Neural cell (in vitro differentiated cells): ENCODE measurements around the gene D2HGDH. TPM values are rescaled to one million over a fixed set of nuclear protein-coding genes. Genes with fewer than 3 reads are reported as not detected.

Source experiments
- H2AFZ ChIP-seq: fragments of 200-600, 300-800 bp; sonication (generic), shearing (Covaris generic); 2 replicates; pipeline ENCODE4 v1.6.0; 2014; ENCODE audit warnings: low read depth, mild to moderate bottlenecking, antibody characterized with exemption, low read length, moderate library complexity
- H3F3A ChIP-seq: fragments of 200-600 bp; shearing (Covaris generic); 2 replicates; pipeline ENCODE4 v1.6.1; 2016; ENCODE audit warnings: mild to moderate bottlenecking, moderate library complexity, mixed read lengths, antibody characterized with exemption, low read length; ENCODE audit not compliant: insufficient read depth, poor library complexity, severe bottlenecking
- H3K27ac ChIP-seq: fragments of 200-600, 300-800 bp; sonication (generic), shearing (Covaris generic); 2 replicates; pipeline ENCODE4 v1.5.1; 2014; ENCODE audit warnings: mild to moderate bottlenecking, low read length, moderate library complexity
- H3K27me3 ChIP-seq: fragments of 300-800, 200-600 bp; sonication (generic), shearing (Covaris generic); 2 replicates; pipeline ENCODE4 v1.6.0; 2014; ENCODE audit warnings: mild to moderate bottlenecking, low read depth, low read length, moderate library complexity; ENCODE audit not compliant: insufficient read depth
- H3K36me3 ChIP-seq: fragments of 300-800, 200-600 bp; sonication (generic), shearing (Covaris generic); 2 replicates; pipeline ENCODE4 v1.5.1; 2014; ENCODE audit warnings: mild to moderate bottlenecking, antibody characterized with exemption, low read length, moderate library complexity; ENCODE audit not compliant: insufficient read depth
- H3K4me2 ChIP-seq: fragments of 300-800, 200-600 bp; sonication (generic), shearing (Covaris generic); 2 replicates; pipeline ENCODE4 v1.6.0; 2014; ENCODE audit warnings: mild to moderate bottlenecking, low read length
- H3K4me3 ChIP-seq: fragments of 300-800, 200-600 bp; sonication (generic), shearing (Covaris generic); 2 replicates; pipeline ENCODE4 v1.5.1; 2014; ENCODE audit warnings: mild to moderate bottlenecking, low read length, moderate library complexity
- H3K79me2 ChIP-seq: fragments of 200-600 bp; shearing (Covaris generic); replicated peaks from 2 replicates; pipeline ENCODE4 v1.6.0; 2014; ENCODE audit warnings: mild to moderate bottlenecking, low read length, moderate library complexity; ENCODE audit not compliant: insufficient read depth
- H3K9ac ChIP-seq: fragments of 300-800, 200-600 bp; sonication (generic), shearing (Covaris generic); 2 replicates; pipeline ENCODE4 v1.6.1; 2016; ENCODE audit warnings: mild to moderate bottlenecking, low read length, mixed read lengths
- H3K9me2 ChIP-seq: fragments of 200-600 bp; shearing (Covaris generic); 2 replicates; pipeline ENCODE4 v1.6.1; 2016; ENCODE audit warnings: mild to moderate bottlenecking, low read length, mixed read lengths; ENCODE audit not compliant: insufficient read depth
- H3K9me3 ChIP-seq: fragments of 200-600, 300-800 bp; sonication (generic), shearing (Covaris generic); 2 replicates; pipeline ENCODE4 v1.6.1; 2016; ENCODE audit warnings: mild to moderate bottlenecking, mixed run types, low read length, moderate library complexity, mixed read lengths
- H4K20me1 ChIP-seq: fragments of 200-600 bp; shearing (Covaris generic); 2 replicates; pipeline ENCODE4 v1.6.1; 2016; ENCODE audit warnings: mild to moderate bottlenecking, mixed run types; ENCODE audit not compliant: insufficient read depth
- EP300 ChIP-seq: fragments of 450-650 bp; conservative IDR thresholded peaks from 2 replicates; pipeline ENCODE4 v1.6.1; 2014; ENCODE audit warnings: antibody characterized with exemption, mild to moderate bottlenecking, moderate library complexity; ENCODE audit not compliant: poor library complexity, severe bottlenecking
- EZH2 ChIP-seq: fragments of 200-600, 300-800 bp; shearing (Covaris generic), sonication (generic); IDR thresholded peaks from 2 replicates; pipeline ENCODE4 v1.6.1; 2014; ENCODE audit warnings: antibody characterized with exemption, low read length, borderline replicate concordance, mild to moderate bottlenecking; ENCODE audit not compliant: insufficient read depth, poor library complexity, severe bottlenecking
- MXI1 ChIP-seq: fragments of 450-650 bp; conservative IDR thresholded peaks from 2 replicates; pipeline ENCODE4 v1.6.1; 2014; ENCODE audit warnings: antibody characterized with exemption, mild to moderate bottlenecking; ENCODE audit not compliant: poor library complexity, severe bottlenecking
- POLR2AphosphoS5 ChIP-seq: IDR thresholded peaks from 2 replicates; pipeline ENCODE4 v1.6.1; 2012
- RAD21 ChIP-seq: fragments of 450-650 bp; conservative IDR thresholded peaks from 2 replicates; pipeline ENCODE4 v1.6.1; 2014; ENCODE audit warnings: antibody characterized with exemption, mild to moderate bottlenecking, moderate library complexity
- REST ChIP-seq: IDR thresholded peaks from 2 replicates; pipeline ENCODE4 v1.6.1; 2012; ENCODE audit warnings: borderline replicate concordance
- SMC3 ChIP-seq: fragments of 450-650 bp; conservative IDR thresholded peaks from 2 replicates; pipeline ENCODE4 v1.6.1; 2014; ENCODE audit warnings: antibody characterized with exemption, mild to moderate bottlenecking, moderate library complexity; ENCODE audit not compliant: poor library complexity
- TAF1 ChIP-seq: IDR thresholded peaks from 2 replicates; pipeline ENCODE4 v1.6.1; 2012; ENCODE audit warnings: low read depth
- polyA plus RNA-seq: library from polyadenylated mRNA; depleted of rRNA; stranded (reverse); fragments of >200 nt; gene quantifications from 2 replicates; pipeline ENCODE4 v1.2.3, GENCODE V29; 2014
- TF ChIP-seq, protein P1 (sequence below): fragments of 450-650 bp; IDR thresholded peaks from 2 replicates; pipeline ENCODE4 v1.5.1; 2014; ENCODE audit warnings: antibody characterized with exemption, mild to moderate bottlenecking, moderate library complexity; ENCODE audit not compliant: poor library complexity, severe bottlenecking

D2HGDH gene
- polyA plus RNA-seq, 1 donor from 2014 or later: 12.6 TPM

- no peak overlapping the region for H2AFZ ChIP-seq
- no peaks in the 10 kb centered on the region for H3K79me2 ChIP-seq
- H3K4me2 ChIP-seq: no peak overlapping the region
- H3K9ac ChIP-seq: no peak overlapping the region
- no peaks in the 10 kb centered on the region for H3K9me3 ChIP-seq
- no peak overlapping the region for H3K4me3 ChIP-seq
- H3K27me3 ChIP-seq: no peaks in the 10 kb centered on the region
- H3K27ac ChIP-seq: no peak overlapping the region
- TF ChIP-seq MXI1 (no peak), SMC3 (no peak), TAF1 (no peak), EP300 (no peak), RAD21 (no peak), POLR2AphosphoS5 (no peak), EZH2 (no peak), REST (no peak)
- TF ChIP-seq, protein P1, sequence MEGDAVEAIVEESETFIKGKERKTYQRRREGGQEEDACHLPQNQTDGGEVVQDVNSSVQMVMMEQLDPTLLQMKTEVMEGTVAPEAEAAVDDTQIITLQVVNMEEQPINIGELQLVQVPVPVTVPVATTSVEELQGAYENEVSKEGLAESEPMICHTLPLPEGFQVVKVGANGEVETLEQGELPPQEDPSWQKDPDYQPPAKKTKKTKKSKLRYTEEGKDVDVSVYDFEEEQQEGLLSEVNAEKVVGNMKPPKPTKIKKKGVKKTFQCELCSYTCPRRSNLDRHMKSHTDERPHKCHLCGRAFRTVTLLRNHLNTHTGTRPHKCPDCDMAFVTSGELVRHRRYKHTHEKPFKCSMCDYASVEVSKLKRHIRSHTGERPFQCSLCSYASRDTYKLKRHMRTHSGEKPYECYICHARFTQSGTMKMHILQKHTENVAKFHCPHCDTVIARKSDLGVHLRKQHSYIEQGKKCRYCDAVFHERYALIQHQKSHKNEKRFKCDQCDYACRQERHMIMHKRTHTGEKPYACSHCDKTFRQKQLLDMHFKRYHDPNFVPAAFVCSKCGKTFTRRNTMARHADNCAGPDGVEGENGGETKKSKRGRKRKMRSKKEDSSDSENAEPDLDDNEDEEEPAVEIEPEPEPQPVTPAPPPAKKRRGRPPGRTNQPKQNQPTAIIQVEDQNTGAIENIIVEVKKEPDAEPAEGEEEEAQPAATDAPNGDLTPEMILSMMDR: no peak
- H3F3A ChIP-seq: no peaks in the 10 kb centered on the region
- no peaks in the 10 kb centered on the region for H3K9me2 ChIP-seq
- H3K36me3 ChIP-seq: no peaks in the 10 kb centered on the region
- no peaks in the 10 kb centered on the region for H4K20me1 ChIP-seq
Observed at GRCh38 chr2:241768251-241768711, 33.9 kb downstream of the D2HGDH start.

GRCh38 chr2:241768850-241769249 lies 34.4 kb downstream of the D2HGDH start:
- no peaks in the 10 kb centered on the region for H3K9me3 ChIP-seq
- H3K9me2 ChIP-seq: no peaks in the 10 kb centered on the region
- H3K9ac ChIP-seq: no peak overlapping the region
- H3K27ac ChIP-seq: no peak overlapping the region
- no peak overlapping the region for H3K4me2 ChIP-seq
- no peaks in the 10 kb centered on the region for H4K20me1 ChIP-seq
- H3K4me3 ChIP-seq: no peak overlapping the region
- no peaks in the 10 kb centered on the region for H3K36me3 ChIP-seq
- H3K79me2 ChIP-seq: no peaks in the 10 kb centered on the region
- no peak for TF ChIP-seq RAD21
- no peak for TF ChIP-seq SMC3
- TF ChIP-seq REST: no peak
- no peak for TF ChIP-seq TAF1
- no peak for TF ChIP-seq EZH2
- TF ChIP-seq EP300: no peak
- TF ChIP-seq POLR2AphosphoS5: no peak
- TF ChIP-seq MXI1: no peak
- TF ChIP-seq, protein P1: no peak
- no peaks in the 10 kb centered on the region for H3K27me3 ChIP-seq
- no peak overlapping the region for H2AFZ ChIP-seq
- no peaks in the 10 kb centered on the region for H3F3A ChIP-seq
